ENCODE data around the gene DPP10.

GRCh38 chr2:115248066-115248465 lies 805.6 kb downstream of the DPP10 start:
- TF ChIP-seq, protein P1, sequence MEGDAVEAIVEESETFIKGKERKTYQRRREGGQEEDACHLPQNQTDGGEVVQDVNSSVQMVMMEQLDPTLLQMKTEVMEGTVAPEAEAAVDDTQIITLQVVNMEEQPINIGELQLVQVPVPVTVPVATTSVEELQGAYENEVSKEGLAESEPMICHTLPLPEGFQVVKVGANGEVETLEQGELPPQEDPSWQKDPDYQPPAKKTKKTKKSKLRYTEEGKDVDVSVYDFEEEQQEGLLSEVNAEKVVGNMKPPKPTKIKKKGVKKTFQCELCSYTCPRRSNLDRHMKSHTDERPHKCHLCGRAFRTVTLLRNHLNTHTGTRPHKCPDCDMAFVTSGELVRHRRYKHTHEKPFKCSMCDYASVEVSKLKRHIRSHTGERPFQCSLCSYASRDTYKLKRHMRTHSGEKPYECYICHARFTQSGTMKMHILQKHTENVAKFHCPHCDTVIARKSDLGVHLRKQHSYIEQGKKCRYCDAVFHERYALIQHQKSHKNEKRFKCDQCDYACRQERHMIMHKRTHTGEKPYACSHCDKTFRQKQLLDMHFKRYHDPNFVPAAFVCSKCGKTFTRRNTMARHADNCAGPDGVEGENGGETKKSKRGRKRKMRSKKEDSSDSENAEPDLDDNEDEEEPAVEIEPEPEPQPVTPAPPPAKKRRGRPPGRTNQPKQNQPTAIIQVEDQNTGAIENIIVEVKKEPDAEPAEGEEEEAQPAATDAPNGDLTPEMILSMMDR (IDR thresholded peaks at IDR 0.05): no peak
- TF ChIP-seq POLR2AphosphoS5 (IDR thresholded peaks at IDR 0.05) (no peak), EP300 (IDR thresholded peaks at IDR 0.05) (no peak)

Measured in sigmoid colon (tissue), 4 donors.